Measurements from ENCODE around the gene FGF7. TPM values are rescaled to one million over a fixed set of nuclear protein-coding genes. Genes with fewer than 3 reads are reported as not detected.

Gene FGF7
- total and polyA plus RNA-seq, 9 of the 15 experiments (the other 6 are each of a cell fraction or from before 2014, with no cell fraction given): not detected

DNA sequence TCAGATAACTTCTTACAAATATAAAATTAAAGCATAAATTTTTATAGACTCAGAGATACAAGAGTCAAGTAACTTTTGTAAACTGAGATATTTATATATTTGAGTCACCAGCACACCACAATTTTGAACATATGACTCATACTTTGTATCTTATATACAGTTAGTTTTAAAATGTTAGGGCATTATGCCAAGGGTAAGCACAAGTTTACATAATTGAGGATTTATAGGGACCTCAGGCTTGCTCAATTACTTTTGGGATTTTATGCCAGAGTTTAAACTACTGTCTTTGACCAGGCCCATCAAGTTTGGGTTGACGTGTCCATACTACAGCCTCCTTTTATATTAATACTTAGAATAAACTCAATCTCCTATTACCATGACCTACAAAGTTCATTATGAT, 7.4 kb upstream of the FGF7 start (continued):
- TF ChIP-seq MAFK (IDR thresholded peaks at IDR 0.05; ENCODE audit: low read length): no peak
- TF ChIP-seq ZNF561 (CRISPR knock-in tag; conservative IDR thresholded peaks at IDR 0.05): no peak

DNA sequence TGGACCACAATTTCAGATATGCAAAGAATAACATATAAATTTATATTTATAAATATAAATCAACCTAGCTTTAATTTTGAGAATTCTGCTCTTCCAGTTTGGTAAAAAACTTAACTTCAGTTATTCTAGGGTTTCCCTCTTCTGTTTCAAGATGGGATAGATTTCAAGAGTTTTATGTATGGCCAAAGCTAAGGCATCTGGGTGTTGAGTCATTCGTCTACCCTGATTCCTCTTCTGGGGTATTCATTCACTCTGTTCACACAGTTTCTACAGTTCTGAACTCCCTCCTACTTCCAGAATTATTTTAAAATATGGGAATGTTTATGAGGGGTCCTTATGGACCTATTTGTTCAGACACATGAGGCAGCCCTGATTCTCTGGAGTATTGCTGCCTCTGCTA, 4.2 kb upstream of the FGF7 start:
- intact Hi-C loops (cut with micrococcal nuclease): no loop called here
- H4K20me1 ChIP-seq (replicated peaks; ENCODE audit: control insufficient read depth, insufficient read depth, low read length): no peaks in the 10 kb centered on the region
- no peaks in the 10 kb centered on the region for H3K9me1 ChIP-seq (ENCODE audit: control insufficient read depth, insufficient read depth, low read length)
- no peaks in the 10 kb centered on the region for H3K9me3 ChIP-seq (replicated peaks; ENCODE audit: control insufficient read depth, insufficient read depth, low read depth, low read length)
- FAIRE-seq (no peak), DNase-seq (ENCODE audit: extremely low read depth in 1 of 4, low spot score in 3 of 4) (no peak), ATAC-seq (no peak)
- H3K9ac ChIP-seq (ENCODE audit: insufficient read depth in 1 of 2, low read depth in 2 of 2, low read length in 2 of 2): no peak overlapping the region
- no peak overlapping the region for H3K4me2 ChIP-seq (ENCODE audit: insufficient read depth, low read length)
- WGBS (ENCODE audit: insufficient coverage, low coverage, missing lambda C conversion rate): 0% methylated on average over 1 of the region's 1 CpG
- ChIA-PET CTCF (ENCODE audit: low intra/inter-chr PET ratio) (no interaction called here), POLR2A (no interaction called here)
- in situ Hi-C loops (cut with MboI): no loop called here
- H2AFZ ChIP-seq (ENCODE audit: low read depth, low read length): no peak overlapping the region
- H3K36me3 ChIP-seq (ENCODE audit: control insufficient read depth, insufficient read depth, low read length): no peaks in the 10 kb centered on the region
- no peaks in the 10 kb centered on the region for H3K79me2 ChIP-seq (ENCODE audit: control insufficient read depth, insufficient read depth, low read length)
- no peak overlapping the region for H3K4me3 ChIP-seq
- BruUV-seq (replicated peaks): no TSS peak
- no peaks in the 10 kb centered on the region for H3K27me3 ChIP-seq (ENCODE audit: control insufficient read depth in 2 of 2, insufficient read depth in 2 of 2, low read length in 2 of 2)
- H3K27ac ChIP-seq (ENCODE audit: extremely low read depth, low read depth, low read length): no peak overlapping the region
- H3K4me1 ChIP-seq (replicated peaks in 1 of 2; ENCODE audit: control insufficient read depth in 2 of 2, insufficient read depth in 2 of 2, low read length in 2 of 2): no peaks in the 10 kb centered on the region
- TF ChIP-seq BCOR (IDR thresholded peaks at IDR 0.05): no peak
- no peak for TF ChIP-seq PTBP1 (IDR thresholded peaks at IDR 0.05; ENCODE audit: low read depth, low read length)
- no peak for TF ChIP-seq RBBP5 (IDR thresholded peaks at IDR 0.05; ENCODE audit: borderline replicate concordance, insufficient read depth, low read length, poor library complexity, severe bottlenecking)
- no peak for TF ChIP-seq MBD2 (IDR thresholded peaks at IDR 0.05; ENCODE audit: borderline replicate concordance, low read depth)
- TF ChIP-seq HDAC3 (IDR thresholded peaks at IDR 0.05; ENCODE audit: borderline replicate concordance, partially characterized antibody): no peak
- no peak for TF ChIP-seq MYC (IDR thresholded peaks at IDR 0.05; ENCODE audit: low read depth, low read length)
- TF ChIP-seq MYC (CRISPR knock-in tag; IDR thresholded peaks at IDR 0.05; ENCODE audit: borderline replicate concordance, low read depth): no peak
- TF ChIP-seq GABPB1 (CRISPR knock-in tag; IDR thresholded peaks at IDR 0.05): no peak
- TF ChIP-seq EGR1 (conservative IDR thresholded peaks at IDR 0.05): no peak
- TF ChIP-seq ZZZ3 (IDR thresholded peaks at IDR 0.05): no peak
- no peak for TF ChIP-seq TAF1 (IDR thresholded peaks at IDR 0.05; ENCODE audit: control insufficient read depth, extremely low read depth, insufficient read depth, low read length, severe bottlenecking)
- TF ChIP-seq NR1H2 (CRISPR knock-in tag; IDR thresholded peaks at IDR 0.05): no peak
- TF ChIP-seq BRD9 (IDR thresholded peaks at IDR 0.05; ENCODE audit: low read depth, partially characterized antibody): no peak
- no peak for TF ChIP-seq MTA3 (IDR thresholded peaks at IDR 0.05; ENCODE audit: borderline replicate concordance)
- no peak for TF ChIP-seq NFIC (IDR thresholded peaks at IDR 0.05)
